Adrenal gland (tissue), 12 donors: Measurements from ENCODE around the gene EGFLAM. TPM values are rescaled to one million over a fixed set of nuclear protein-coding genes. Genes with fewer than 3 reads are reported as not detected.
A peak's percentile ranks its signal among the peaks of the same experiment; 100 is the strongest.

ENCODE experiments used
- DNase-seq, 7 donors: peaks; one replicate each; pipeline ENCODE4 v3.0.0-alpha.2; 2019 to 2020
- H3K27ac ChIP-seq, 5 donors: fragments of 200-600 bp; sonication (generic) in 4 of 5; 1 replicate in 3 of 5; 2 replicates in 2 of 5; pipeline versions ENCODE4 v1.5.1 to v1.8.0; 2016 to 2020; ENCODE audit warnings: mild to moderate bottlenecking in 1 of 5
- H3K27me3 ChIP-seq: fragments of 200-600 bp; 2 replicates; pipeline ENCODE4 v1.8.0; 2021
- H3K36me3 ChIP-seq, 2 donors: fragments of 200-600 bp; replicated peaks in 1 of 2; 1 replicate in 1 of 2; 2 replicates in 1 of 2; pipeline versions ENCODE4 v1.5.1 to v1.8.0; 2018 to 2022
- H3K4me1 ChIP-seq, 2 donors: fragments of 200-600 bp; replicated peaks in 1 of 2; 1 replicate in 1 of 2; 2 replicates in 1 of 2; pipeline versions ENCODE4 v1.5.1 to v1.8.0; 2018 to 2021
- H3K4me3 ChIP-seq, 4 donors: fragments of 200-600 bp; sonication (generic) in 3 of 4; one replicate each; pipeline ENCODE4 v1.5.1; 2016 to 2018
- H3K9me3 ChIP-seq, 3 donors: fragments of 200-600 bp; sonication (generic) in 1 of 3; replicated peaks in 1 of 3; 1 replicate in 2 of 3; 2 replicates in 1 of 3; pipeline versions ENCODE4 v1.5.1 to v1.8.0; 2016 to 2021
- CTCF ChIP-seq, 6 experiments: fragments of 450-650 bp in 4 of 6; fragments of 200-600 bp in 2 of 6; sonication (generic) in 1 of 6; IDR thresholded peaks; 1 replicate in 5 of 6; 2 replicates in 1 of 6; pipeline versions ENCODE4 v1.5.1 to v1.8.0; 2016 to 2021; ENCODE audit warnings: antibody characterized with exemption in 6 of 6, mild to moderate bottlenecking in 2 of 6, moderate library complexity in 1 of 6
- POLR2A ChIP-seq, 2 donors: fragments of 450-650 bp; IDR thresholded peaks; one replicate each; pipeline ENCODE4 v1.6.1; 2017; ENCODE audit warnings: antibody characterized with exemption in 2 of 2, mild to moderate bottlenecking in 2 of 2, moderate library complexity in 1 of 2
- WGBS, 4 donors: extraction: QIAGEN DNeasy Blood & Tissue Kit in 2 of 4; methylation state at CpG; one replicate each; pipeline versions ENCODE4 v1.1.5 to v1.1.7; 2013 to 2017; 5-methylcytosine and 5-hydroxymethylcytosine counted together
- intact Hi-C, 2 donors: fragments of 100-400 bp; cut with DNase I; formaldehyde crosslinking; loops; one replicate each; pipeline versions ENCODE4 v1.14.1 to v1.15.0; 2022 to 2023
- polyA plus RNA-seq, 3 donors: library from polyadenylated mRNA; stranded (reverse); fragments of 200-250 nt in 2 of 3; fragments of 350-450 nt in 1 of 3; fragmentation: Illumina TruSeq in 1 of 3; extraction: RNeasy Lipid Tissue Mini Kit (QIAGEN cat#74804) in 1 of 3; gene quantifications; one replicate each; pipeline ENCODE4 v1.2.3, GENCODE V29; 2013 to 2014
- total RNA-seq, 9 donors: library from RNA; depleted of rRNA in 4 of 9; stranded (reverse); fragments of >200 nt in 4 of 9; fragments of 120-200 nt in 1 of 9; fragmentation: NEBNext Ultra II Directional in 1 of 9; extraction: Animal tissue kit (Norgen Biotek cat#: 25700) in 1 of 9; gene quantifications; one replicate each; pipeline versions ENCODE4 v1.1.0 to v1.2.4, GENCODE V29; 2013 to 2023
- donor health status: healthy with polysubstance abuse.
- donor health status: Bipolar disorder and iron deficiency.
- donor health status: DM: yes; HTN: yes; CAD: no.
- donor health status: DM: no; HTN: no; CAD: no.
- donor health status: DM: no; HTN: no; CAD: no.
- donor health status: DM: yes; HTN: yes; CAD: no.

EGFLAM gene
- total and polyA plus RNA-seq, 12 donors, result 4.4 to 29.0 (median 16.1) TPM

GRCh38 chr5:38447786-38448185, 189.4 kb downstream of the EGFLAM start:
- 61 to 80% (median 70%) methylated on average over 5 of the region's 5 CpGs for WGBS, 4 donors
- intact Hi-C loops, result loop anchor here (10.0 kb wide), 2 partner anchors 357 to 477 kb away; no protein-coding TSS in a partner anchor
- Histone ChIP-seq H3K27ac (peak overlapping the region in 2 of 5 donors; percentile 39 to 74), H3K27me3 (no peaks in the 10 kb centered on the region), H3K4me3 (no peak overlapping the region), H3K36me3 (no peaks in the 10 kb centered on the region), H3K4me1 (no peaks in the 10 kb centered on the region), H3K9me3 (no peaks in the 10 kb centered on the region)
- no peak for TF ChIP-seq CTCF (IDR thresholded peaks at IDR 0.05)
- no peak for TF ChIP-seq POLR2A (IDR thresholded peaks at IDR 0.05)
- DNase-seq, result no peak

DNA sequence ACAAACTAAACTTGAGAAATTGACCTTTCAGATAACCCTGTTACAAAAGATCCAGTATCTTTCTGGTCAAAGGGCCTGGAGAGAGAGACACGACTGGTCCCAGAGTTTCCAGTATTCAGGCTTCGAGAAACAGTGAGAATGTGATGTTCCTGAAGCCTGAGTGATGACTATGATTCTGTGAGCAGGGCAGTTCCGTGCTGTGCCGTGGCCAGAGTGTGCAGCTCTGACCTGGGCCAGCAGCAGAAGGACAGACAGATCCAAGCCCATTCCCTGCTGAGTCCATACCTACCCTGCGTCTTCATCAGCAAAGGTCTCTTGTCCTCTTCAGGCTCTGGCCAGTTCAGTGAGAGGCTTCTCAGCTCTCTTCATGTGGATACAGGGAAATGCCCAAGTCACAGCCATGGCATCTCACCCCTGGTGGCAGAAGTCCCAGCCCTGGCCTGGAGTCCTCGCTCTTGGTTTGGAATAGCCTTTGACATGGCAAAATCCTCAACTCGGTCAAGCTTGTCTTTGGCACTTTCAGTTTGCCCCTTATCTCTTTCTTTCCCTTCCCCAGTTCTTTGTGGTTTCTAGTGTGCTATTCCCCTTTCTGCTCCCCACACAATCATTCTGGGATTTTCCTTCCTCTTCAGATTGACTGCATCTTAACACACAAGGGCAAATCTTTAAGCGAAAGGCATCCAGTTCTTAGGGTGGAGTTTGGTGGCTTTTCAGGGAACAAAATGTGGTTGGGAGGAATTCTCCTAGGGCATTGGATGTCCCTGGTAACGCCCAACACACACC, 190.4 kb downstream of the EGFLAM start:
- Histone ChIP-seq H3K27me3 (no peaks in the 10 kb centered on the region), H3K36me3 (no peaks in the 10 kb centered on the region), H3K27ac (peak overlapping the region in 2 of 5 donors; percentile 34 to 81), H3K9me3 (no peaks in the 10 kb centered on the region), H3K4me3 (no peak overlapping the region), H3K4me1 (no peaks in the 10 kb centered on the region)
- intact Hi-C loops, result loop anchor here (10.0 kb wide), 2 partner anchors 356 to 476 kb away; no protein-coding TSS in a partner anchor
- no peak for DNase-seq
- WGBS, 4 donors, result 76 to 78% (median 78%) methylated on average over 9 of the region's 9 CpGs
- TF ChIP-seq POLR2A (IDR thresholded peaks at IDR 0.05) (no peak), CTCF (IDR thresholded peaks at IDR 0.05) (no peak)

- peak in 1 of 7 donors; percentile 31 for DNase-seq
- WGBS, 4 donors, result 71 to 86% (median 77%) methylated on average over 6 of the region's 6 CpGs
These were observed 192.3 kb downstream of the EGFLAM start for GRCh38 chr5:38450627-38451026.

More at GRCh38 chr5:38450627-38451026, 192.3 kb downstream of the EGFLAM start:
- H3K27me3 ChIP-seq, result no peaks in the 10 kb centered on the region
- no peaks in the 10 kb centered on the region for H3K9me3 ChIP-seq
- H3K4me1 ChIP-seq, result no peaks in the 10 kb centered on the region
- TF ChIP-seq CTCF (IDR thresholded peaks at IDR 0.05), result no peak
- no peak for TF ChIP-seq POLR2A (IDR thresholded peaks at IDR 0.05)
- intact Hi-C loops, result no loop called here
- no peak overlapping the region for H3K4me3 ChIP-seq
- H3K36me3 ChIP-seq, result no peaks in the 10 kb centered on the region
- no peak overlapping the region for H3K27ac ChIP-seq
